GM18511 (cell line): Measurements from ENCODE around the gene LTO1.

Experiments
- ATAC-seq: cut with Tn5 transposase; IDR thresholded peaks from one replicate; pipeline ENCODE4 v1.9.1; 2021; ENCODE audit warnings: mild to moderate bottlenecking, moderate library complexity; ENCODE audit not compliant: unreplicated experiment

The LTO1 gene

DNA sequence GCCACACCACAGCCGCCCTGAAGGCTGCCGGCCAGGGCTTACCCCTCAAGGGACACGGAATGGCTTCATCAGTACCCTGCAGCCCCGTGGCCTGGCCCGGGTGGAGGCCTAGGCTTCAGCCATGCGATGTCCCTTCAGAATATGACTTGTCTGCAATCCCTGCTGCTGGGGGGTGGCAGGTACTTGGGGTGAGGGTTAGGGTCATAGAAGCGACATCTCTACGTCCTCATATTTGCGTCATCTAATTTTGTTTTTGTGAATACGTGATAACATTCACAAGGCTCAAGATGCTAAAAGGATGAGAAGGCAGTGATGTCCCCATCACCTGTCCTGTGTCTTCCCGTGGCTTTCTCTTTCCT lies 27.8 kb downstream of the LTO1 start:
- no peak for ATAC-seq

DNA sequence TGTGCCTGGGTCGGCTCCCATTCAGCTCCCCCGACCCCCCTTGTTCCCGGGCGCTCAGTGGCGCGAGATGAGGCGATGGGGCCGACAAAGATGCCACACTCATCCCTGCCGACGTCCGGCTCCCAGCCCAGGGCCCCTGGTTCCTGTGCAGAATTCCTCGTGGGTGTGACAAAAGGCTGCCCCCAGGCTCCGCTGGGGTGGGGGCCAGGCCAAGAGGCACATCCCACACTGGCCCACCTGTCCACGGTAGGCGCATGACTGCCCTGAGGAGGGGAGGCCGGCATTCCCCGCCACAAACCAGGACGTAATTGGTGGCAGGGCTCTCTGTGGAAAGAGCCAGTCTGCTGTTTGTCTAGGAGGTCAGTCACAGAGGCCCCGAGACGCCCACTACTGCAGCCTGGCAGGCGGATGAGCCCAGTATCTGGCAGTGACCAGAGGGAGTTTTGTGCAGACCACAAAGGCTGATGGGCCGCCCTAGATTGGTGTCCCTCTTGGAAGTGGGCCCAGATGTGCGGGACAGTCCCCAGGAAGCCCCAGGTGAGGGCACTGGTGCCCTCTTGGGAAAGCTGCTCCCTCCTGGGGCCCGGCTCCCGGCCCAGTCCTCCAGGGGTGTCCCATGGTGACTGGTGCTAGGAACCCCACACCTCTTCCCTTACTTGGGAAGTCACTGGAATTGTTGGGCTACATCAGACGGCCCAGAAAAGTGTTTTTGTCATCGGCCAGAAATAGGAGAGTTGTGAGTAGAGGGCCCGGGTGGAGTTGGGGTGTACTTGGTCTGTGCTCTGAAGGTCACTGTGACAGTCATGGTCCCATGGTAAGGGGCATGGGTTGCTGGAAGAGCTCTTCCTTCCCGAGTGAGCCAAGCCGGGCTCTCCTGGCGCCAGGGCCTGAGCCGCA lies 28.4 kb downstream of the LTO1 start:
- ATAC-seq: no peak

DNA sequence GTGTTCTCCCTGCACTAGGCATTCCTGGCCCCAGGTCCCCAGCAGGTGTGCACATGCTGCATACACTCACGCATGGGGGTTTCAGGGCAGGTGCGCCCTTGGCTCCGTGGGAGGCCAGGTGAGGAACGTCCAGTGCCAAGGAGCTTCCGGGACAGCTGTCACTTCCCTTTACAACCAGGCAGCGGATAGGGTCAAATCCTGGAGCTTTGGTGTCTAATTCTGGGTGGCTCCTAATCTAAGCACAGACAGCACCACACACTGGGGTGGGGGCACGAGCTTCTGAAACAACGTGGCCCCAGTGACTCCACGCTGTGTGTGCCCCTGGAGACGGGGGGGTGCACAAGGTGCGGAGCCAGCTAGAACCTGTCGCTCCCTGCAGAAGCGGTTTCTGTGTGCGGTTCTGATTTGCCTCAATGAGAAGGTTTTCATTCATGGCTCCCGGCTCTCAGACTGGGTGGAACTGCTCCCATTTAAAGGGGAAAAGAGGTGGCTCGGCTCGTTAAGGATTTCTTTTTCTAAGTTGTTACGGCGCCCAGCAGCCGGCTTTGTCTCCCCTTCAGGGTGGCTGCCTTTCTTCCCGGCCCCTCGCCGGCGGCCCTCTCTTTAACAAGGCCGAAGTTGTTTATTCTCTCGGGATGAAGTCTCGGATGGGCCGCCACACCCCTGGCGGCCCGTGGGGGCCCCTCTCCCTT lies 29.2 kb downstream of the LTO1 start:
- ATAC-seq: no peak

DNA sequence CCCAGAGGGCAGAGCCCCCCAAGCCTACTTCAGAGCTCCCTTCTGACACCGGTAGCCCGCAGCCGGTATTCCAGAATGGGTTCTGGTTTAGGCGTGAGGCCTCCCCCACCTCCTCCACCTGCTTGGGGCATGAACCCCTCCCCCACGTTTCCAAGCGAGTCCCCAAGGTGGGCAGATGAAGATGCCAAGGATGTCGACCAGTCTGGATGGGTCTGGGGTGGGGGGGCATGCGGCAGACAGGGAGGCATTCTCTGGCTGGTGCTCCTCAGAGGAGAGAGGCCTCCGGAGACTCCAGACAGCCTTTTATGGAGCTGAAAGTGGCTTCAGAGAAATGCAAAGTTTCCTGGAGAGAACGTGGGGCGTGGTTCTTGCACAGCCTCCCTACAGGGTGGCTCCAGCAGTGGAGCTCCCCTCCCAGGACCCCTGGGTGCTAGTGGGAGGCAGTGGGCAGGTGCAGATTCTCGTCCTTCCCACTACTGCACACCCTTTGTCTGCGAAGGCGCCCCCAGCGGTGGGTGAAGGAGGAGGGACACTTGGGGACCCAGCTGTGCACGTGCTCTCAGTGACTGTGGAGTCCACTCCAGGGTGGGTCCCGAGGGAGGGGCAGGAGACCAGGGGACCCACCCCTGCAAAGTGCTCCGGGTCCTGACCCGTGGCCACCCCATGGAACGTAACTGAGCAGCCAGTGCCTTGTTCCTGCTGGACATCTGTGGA lies 30.0 kb downstream of the LTO1 start:
- no peak for ATAC-seq

DNA sequence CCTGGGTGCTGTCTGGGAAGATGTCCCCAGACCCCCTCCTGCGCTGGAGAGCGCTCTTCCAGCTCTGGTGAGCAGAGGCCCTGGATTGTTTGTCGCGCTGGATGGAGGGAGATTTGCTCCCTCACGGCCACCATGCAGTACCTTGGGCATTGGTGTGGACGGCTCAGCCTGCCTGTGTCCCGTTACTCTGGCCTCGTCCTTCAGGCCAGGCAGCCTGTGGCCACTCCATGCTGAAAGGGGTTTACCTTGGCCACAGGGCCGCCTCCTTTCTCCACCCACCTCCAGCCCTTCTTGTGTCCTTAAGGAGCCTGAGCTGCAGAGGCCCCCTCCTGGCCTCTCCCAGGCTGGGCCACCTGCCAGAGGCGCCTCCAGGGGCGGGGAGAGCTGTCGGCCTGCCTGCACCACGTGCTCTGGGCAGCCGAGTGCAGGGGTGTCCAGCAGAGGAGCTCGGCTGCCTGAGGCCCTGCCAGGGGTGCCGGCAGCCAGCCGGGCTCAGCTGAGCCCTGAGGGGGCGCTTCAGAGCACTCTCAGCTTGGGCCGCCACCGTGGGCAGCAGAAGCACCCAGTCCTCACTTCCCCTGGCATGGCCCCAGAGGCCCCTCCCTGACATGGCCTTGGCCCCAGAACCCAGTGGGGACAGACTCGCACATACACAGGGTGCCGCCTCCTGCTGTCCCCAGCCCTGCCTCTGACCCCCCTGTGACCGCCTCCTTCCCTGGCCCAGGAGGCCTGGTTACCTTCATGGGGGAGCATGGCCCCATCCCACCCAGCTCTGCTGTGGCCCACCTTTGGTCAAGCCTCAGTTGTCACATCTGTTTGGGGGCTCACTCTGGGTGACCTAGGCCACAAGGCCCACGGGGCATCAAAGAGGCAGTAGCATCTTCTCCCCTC lies 30.8 kb downstream of the LTO1 start:
- ATAC-seq: no peak

DNA sequence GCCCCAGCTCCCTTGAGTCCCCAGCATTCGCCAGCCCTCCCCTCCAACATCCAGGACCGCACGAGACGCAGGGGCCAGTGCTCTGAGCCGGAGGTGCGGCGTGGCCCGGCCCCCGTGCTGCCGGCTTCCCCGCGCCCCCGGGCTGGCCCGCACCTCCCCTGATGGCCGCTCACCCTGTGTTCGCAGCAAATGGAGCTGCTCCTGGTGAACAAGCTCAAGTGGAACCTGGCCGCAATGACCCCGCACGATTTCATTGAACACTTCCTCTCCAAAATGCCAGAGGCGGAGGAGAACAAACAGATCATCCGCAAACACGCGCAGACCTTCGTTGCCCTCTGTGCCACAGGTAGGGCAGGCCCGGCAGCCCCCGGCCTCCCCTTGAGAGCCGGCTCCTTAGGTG lies 31.5 kb downstream of the LTO1 start:
- ATAC-seq: no peak

DNA sequence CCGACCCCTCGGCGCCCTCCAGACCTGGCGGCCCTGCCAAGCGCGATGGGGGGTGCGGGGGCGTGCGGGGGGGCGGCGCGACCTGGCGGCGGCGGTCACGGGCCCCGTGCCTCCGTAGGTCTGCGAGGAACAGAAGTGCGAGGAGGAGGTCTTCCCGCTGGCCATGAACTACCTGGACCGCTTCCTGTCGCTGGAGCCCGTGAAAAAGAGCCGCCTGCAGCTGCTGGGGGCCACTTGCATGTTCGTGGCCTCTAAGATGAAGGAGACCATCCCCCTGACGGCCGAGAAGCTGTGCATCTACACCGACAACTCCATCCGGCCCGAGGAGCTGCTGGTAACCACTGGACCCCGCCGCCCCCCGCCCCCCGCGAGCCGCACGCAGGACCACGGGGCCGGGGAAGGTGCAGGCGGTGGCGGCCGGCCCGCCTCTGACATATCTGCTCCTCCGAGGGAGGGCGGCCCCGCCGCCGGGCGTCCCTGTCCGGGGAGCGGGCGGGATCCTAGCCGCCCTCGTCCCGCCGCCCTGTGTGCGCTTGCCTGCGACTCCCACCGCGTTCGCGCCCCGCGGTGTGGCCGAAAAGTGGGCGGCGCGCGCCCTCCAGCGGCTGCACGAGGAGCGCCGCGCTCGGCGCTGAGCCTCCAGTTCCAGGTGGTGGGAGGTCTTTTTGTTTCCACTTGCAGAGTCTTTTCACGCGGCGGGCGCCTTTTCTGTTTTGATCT lies 32.1 kb downstream of the LTO1 start:
- peak; percentile 54 for ATAC-seq

DNA sequence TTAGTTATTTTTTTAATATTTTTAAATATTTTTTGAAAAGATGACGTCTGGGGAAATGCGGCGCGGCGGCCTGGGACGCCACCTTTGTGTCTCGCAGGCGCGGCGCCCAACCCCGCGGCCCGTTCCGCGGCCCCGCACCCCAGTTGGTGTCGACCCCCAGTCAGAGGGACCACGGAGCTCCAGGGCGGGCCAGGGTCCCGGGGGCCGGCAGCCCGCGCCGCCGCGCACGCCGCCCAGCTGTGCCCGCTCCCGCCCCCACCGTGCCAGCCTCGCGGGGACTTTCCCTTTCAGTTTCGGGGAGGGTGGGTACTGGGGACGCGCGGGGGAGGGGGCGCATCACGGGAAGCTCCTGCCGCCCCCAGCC lies 32.6 kb downstream of the LTO1 start:
- ATAC-seq: no peak

DNA sequence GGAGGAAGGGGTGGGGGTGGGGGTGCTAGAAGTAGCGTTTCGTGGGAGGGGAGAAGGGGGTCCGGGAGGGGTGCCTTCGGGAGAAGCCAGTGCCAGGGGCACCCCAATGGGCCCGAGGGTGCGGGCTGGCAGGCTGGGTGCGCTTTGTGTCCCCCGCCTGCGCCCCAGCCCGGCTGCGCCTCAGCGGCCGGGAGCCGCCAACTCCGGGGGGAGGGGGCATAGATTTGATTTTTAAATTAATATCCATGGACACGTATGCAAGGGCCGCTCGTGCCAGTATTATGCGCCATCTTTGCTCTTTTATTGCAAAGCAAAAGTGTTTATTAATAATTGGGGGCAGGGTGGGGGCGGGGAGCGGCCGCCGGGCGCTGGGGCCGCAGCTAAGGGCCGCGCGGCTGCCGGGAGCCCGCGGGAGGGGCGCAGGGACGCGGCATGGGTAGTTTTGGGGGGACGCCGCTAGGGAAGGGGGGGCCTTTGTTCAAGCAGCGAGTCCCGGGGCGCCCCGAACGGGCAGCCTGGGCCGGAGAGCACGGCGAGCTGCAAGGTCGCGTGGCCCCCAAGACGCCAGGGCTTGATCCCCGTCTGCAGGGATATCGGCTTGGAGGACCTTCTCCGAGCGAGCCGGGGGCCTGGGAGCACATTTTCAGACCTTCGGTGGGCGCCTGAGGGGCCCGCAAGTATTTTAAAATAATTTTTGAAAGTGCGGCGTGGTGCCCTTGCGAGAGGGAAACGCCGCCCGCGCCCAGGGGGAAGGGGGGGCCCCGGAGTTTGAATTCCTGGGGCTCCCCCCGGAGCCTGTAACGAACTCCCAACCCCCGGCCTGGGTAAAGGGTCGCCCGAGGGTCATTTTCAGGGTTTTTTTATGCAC lies 33.2 kb downstream of the LTO1 start:
- no peak for ATAC-seq

DNA sequence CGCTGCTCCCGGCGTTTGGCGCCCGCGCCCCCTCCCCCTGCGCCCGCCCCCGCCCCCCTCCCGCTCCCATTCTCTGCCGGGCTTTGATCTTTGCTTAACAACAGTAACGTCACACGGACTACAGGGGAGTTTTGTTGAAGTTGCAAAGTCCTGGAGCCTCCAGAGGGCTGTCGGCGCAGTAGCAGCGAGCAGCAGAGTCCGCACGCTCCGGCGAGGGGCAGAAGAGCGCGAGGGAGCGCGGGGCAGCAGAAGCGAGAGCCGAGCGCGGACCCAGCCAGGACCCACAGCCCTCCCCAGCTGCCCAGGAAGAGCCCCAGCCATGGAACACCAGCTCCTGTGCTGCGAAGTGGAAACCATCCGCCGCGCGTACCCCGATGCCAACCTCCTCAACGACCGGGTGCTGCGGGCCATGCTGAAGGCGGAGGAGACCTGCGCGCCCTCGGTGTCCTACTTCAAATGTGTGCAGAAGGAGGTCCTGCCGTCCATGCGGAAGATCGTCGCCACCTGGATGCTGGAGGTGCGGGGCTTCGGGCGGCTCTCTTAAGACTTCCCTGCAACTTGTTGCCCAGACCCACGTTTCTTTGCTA lies 34.1 kb downstream of the LTO1 start, which contains the start of gene CCND1:
CCND1 (plus strand) TSS at position 162 of the 587 bp plus-strand sequence; CDS start at position 320, 158 bp downstream.
- no peak for ATAC-seq

DNA sequence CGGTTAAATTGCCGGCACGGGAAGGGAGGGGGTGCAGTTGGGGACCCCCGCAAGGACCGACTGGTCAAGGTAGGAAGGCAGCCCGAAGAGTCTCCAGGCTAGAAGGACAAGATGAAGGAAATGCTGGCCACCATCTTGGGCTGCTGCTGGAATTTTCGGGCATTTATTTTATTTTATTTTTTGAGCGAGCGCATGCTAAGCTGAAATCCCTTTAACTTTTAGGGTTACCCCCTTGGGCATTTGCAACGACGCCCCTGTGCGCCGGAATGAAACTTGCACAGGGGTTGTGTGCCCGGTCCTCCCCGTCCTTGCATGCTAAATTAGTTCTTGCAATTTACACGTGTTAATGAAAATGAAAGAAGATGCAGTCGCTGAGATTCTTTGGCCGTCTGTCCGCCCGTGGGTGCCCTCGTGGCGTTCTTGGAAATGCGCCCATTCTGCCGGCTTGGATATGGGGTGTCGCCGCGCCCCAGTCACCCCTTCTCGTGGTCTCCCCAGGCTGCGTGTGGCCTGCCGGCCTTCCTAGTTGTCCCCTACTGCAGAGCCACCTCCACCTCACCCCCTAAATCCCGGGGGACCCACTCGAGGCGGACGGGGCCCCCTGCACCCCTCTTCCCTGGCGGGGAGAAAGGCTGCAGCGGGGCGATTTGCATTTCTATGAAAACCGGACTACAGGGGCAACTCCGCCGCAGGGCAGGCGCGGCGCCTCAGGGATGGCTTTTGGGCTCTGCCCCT lies 34.7 kb downstream of the LTO1 start:
- ATAC-seq: no peak

DNA sequence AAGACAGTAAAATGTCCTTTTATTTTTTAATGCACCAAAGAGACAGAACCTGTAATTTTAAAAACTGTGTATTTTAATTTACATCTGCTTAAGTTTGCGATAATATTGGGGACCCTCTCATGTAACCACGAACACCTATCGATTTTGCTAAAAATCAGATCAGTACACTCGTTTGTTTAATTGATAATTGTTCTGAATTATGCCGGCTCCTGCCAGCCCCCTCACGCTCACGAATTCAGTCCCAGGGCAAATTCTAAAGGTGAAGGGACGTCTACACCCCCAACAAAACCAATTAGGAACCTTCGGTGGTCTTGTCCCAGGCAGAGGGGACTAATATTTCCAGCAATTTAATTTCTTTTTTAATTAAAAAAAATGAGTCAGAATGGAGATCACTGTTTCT lies 35.3 kb downstream of the LTO1 start:
- no peak for ATAC-seq

DNA sequence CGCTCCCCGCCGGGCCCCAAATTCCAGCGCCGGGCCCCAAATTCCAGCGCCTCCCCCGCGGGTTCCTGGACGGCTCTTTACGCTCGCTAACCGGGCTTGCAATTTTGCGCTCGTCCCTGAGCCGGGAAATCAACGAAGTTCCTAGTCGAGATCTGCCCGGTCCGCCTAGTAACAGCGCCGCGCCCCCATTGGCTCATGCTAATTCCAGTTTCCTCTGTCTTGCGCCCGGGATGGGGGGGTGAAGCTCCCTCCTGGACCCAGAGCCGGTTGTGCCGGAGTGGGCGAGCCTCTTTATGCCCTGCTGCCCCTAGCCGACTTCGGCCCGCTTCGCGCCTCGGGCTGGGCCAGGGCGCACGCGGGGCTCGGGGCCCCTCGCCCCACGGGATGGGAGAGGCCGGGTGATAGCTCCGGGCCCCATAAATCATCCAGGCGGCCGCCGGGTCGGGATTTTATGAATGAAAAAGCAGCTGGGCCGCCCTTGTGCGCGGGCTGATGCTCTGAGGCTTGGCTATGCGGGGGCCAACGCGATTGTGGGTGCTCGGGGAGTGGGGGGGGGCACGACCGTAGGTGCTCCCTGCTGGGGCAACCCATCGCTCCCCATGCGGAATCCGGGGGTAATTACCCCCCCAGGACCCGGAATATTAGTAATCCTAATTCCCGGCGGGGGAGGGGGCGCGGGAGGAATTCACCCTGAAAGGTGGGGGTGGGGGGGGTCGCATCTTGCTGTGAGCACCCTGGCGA lies 36.0 kb downstream of the LTO1 start:
- ATAC-seq: no peak

DNA sequence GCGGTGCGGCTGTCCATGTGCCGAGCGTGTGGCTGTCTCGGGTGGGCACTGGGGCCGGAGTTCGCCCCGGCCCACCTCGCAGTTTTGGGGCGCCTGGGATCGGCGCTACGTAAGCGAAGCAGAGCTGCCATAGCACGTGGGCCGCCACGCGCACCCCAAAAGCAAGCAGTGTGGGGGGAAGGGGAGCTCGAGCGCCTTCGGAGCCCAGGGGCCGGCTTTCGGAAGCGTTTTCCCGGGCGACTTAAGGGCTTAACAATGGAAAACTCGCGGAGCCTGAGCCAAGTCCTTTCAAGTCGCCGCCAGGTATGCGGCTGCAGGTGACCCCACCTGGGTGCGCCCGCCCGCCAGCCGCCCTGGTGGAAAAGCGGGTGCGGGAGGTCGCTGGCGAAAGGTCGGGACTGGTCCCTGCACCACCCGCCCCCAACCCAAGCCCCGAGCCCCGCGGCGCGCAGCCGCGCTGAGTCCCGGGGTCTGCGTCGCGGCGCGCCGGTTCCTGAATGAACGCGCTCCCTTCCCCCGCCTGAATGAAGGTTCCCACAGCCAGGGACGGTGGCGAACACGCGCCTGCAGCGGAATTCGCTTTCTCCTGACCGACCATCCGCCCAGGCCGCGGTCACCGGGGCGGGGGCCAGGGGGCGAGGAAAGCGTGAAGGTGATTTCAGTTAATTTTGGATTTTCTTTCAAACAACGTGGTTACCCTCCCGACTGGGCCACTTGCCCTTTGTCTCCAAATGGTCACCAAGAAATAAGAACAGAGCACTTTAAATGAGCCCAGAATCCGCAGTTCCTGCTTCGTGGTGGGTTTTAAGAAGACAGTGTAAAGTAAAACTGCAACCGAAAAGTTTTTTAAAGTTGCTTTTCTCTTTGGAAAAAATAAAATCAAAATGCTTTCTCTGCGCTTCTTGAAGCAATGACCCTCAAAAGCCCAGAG lies 36.9 kb downstream of the LTO1 start:
- ATAC-seq: no peak

DNA sequence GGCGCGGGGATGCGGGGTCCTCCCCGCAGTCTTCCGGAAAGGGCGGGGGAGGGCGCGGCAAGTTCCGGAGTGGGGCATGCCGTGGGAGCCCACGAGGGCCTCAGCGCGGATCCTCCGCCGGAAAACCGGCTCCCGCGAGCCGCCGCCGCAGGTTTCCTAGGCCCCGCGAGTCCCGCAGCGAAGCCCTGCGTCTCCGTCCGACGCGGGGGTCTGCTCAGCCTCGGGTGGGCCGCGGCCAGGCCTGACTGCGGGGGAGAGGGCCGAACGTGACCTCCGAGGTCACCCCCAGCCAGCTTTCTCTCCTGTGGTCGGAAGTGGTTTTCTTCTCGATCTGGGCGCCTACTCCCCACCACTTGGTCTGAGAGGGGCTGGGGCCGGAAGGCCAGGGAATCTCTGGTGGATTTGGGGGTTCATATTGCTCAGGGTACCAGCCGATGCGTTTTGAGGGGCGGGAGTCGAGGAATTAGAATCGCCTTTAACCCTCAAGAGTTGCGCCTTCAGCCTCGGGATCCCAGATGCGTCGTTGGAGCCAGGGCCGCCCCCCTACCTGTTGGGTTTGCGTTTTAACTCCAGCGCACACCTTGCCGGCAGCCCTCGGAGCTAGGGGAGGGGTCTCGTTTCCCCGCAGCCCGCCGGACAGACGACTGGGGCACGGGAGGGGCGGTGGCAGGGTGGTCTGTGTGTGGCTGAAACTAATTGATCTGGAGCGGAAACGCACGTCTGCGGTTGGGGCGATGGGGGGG lies 37.8 kb downstream of the LTO1 start:
- ATAC-seq: no peak
